Activated CD8-positive, alpha-beta memory T cell treated with anti-CD3 and anti-CD28 coated beads, Interleukin-2, amount 50 U/mL, for 24 hours (primary cell): Measurements from ENCODE around the gene SI.
"Not testable (repeated sequence)": the region's sequence is repeated elsewhere in the genome, so short reads cannot be mapped to it uniquely, and the experiment has no call there.

ENCODE experiments used
- DNase-seq: peaks from one replicate; pipeline ENCODE4 v3.0.0-alpha.2; 2020; ENCODE audit errors: extremely low read depth

Gene SI

GRCh38 chr3:165078293-165078692, at the start of gene SI:
SI (minus strand) TSS chr3:165078496; CDS start chr3:165076012, 2,484 bp downstream.
- no peak for DNase-seq

GRCh38 chr3:165125836-165126235, 47.5 kb upstream of the SI start:
- DNase-seq, result no peak

- DNase-seq, result no peak
Measured at GRCh38 chr3:165111401-165111800, 33.1 kb upstream of the SI start.

GRCh38 chr3:165103616-165104015, 25.3 kb upstream of the SI start:
- DNase-seq, result no peak

- no peak for DNase-seq
Measured at GRCh38 chr3:165082650-165083049, 4.4 kb upstream of the SI start.

GRCh38 chr3:165081183-165081582, 2.9 kb upstream of the SI start:
- DNase-seq, result no peak

GRCh38 chr3:165075695-165076094, 2.6 kb downstream of the SI start:
- DNase-seq, result no peak

GRCh38 chr3:165070682-165071081, 7.6 kb downstream of the SI start:
- DNase-seq, result no peak

- no peak for DNase-seq
Measured at GRCh38 chr3:165056510-165056909, 21.8 kb downstream of the SI start.

- no peak for DNase-seq
Measured at GRCh38 chr3:165040186-165040585, 38.1 kb downstream of the SI start.

- DNase-seq, result no peak
Measured at GRCh38 chr3:165011557-165011956, 66.7 kb downstream of the SI start.

GRCh38 chr3:164984947-164985346, 93.3 kb downstream of the SI start:
- DNase-seq, result no peak

- DNase-seq, result no peak
Measured at GRCh38 chr3:164962610-164963009, 115.7 kb downstream of the SI start.

- no peak for DNase-seq
Measured at GRCh38 chr3:164952966-164953365, 125.3 kb downstream of the SI start.

- DNase-seq, result not testable (repeated sequence)
Measured at GRCh38 chr3:164951403-164951802, 126.9 kb downstream of the SI start.

GRCh38 chr3:164940745-164941144, 137.6 kb downstream of the SI start:
- DNase-seq, result no peak

- no peak for DNase-seq
Measured at GRCh38 chr3:164929642-164930041, 148.7 kb downstream of the SI start.
